Glomerular endothelial cell (primary cell): ENCODE data around the gene MYO5A. TPM values are rescaled to one million over a fixed set of nuclear protein-coding genes. Genes with fewer than 3 reads are reported as not detected.

ENCODE experiments used
- DNase-seq: peaks from one replicate; pipeline ENCODE4 v3.0.0-alpha.2; 2011; ENCODE audit warnings: low read depth, low spot score; ENCODE audit errors: extremely low read depth
- total RNA-seq: library from RNA; depleted of rRNA; stranded (reverse); fragments of >200 nt; gene quantifications from 2 replicates; pipeline ENCODE4 v1.2.3, GENCODE V29; 2015

Gene MYO5A
- total RNA-seq, 1 donor from 2014 or later: 70.9 TPM

GRCh38 chr15:52378746-52379394 is 149.8 kb downstream of the MYO5A start:
- DNase-seq: no peak

DNA sequence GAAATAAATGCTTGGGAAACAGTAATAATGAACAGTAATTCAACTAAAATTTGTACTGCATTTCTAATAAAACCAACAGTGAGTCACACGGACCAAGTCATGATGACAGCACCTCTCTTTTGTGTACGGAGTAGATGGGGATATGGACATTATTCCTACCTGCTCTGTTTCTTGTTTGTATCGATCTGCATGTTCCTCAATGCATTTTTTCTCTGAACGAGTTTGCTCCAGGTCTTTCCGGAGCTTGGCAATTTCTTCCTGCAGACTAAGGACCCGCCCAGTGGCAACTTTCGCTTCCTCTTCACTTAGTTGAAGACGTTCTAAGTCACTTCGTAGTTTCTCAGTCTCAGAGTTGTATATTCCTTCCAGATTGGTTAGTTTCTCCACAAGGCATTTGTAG is 158.7 kb downstream of the MYO5A start:
- DNase-seq: no peak

DNA sequence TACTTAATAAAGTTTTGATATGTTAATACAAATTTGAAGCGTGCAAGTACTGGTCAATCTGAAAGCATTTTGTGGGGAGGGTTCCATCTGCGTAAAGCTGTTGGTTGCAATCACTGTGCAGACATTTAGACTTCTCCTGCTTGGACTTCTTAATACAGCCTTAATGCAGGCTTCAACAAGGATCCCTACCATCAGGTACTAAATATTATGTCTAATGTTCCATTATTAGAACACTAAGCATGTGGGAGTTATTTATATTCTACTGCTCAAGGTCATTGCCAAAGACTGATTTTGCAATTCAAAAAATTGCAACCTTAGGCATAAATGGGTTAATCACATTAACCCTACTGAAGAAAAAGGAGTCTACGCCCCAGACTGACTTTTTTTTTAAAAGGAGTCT is 159.2 kb downstream of the MYO5A start:
- no peak for DNase-seq

GRCh38 chr15:52369030-52369429 is 159.7 kb downstream of the MYO5A start:
- no peak for DNase-seq

DNA sequence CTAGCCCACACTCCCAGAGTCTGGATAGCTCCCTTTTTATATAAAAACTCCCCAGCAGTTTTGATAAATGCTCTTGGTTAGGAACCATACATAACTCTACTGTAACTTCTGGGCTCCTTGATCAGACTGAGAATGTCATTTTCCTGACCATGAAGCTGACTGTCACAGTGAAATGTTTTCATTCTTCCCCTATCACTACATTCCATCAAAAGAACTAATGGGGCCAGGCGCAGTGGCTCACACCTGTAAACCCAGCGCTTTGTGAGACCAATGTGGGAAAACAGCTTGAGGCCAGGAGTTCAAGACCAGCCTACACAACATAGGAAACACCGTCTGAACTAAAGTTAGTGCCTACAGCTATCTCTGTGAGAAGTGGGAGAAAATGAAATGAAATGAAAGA is 160.3 kb downstream of the MYO5A start:
- no peak for DNase-seq

GRCh38 chr15:52362497-52362896 is 166.2 kb downstream of the MYO5A start:
- no peak for DNase-seq

- DNase-seq: no peak
Measured at GRCh38 chr15:52361975-52362494, 166.6 kb downstream of the MYO5A start.

GRCh38 chr15:52361494-52361893 is 167.2 kb downstream of the MYO5A start:
- DNase-seq: no peak

DNA sequence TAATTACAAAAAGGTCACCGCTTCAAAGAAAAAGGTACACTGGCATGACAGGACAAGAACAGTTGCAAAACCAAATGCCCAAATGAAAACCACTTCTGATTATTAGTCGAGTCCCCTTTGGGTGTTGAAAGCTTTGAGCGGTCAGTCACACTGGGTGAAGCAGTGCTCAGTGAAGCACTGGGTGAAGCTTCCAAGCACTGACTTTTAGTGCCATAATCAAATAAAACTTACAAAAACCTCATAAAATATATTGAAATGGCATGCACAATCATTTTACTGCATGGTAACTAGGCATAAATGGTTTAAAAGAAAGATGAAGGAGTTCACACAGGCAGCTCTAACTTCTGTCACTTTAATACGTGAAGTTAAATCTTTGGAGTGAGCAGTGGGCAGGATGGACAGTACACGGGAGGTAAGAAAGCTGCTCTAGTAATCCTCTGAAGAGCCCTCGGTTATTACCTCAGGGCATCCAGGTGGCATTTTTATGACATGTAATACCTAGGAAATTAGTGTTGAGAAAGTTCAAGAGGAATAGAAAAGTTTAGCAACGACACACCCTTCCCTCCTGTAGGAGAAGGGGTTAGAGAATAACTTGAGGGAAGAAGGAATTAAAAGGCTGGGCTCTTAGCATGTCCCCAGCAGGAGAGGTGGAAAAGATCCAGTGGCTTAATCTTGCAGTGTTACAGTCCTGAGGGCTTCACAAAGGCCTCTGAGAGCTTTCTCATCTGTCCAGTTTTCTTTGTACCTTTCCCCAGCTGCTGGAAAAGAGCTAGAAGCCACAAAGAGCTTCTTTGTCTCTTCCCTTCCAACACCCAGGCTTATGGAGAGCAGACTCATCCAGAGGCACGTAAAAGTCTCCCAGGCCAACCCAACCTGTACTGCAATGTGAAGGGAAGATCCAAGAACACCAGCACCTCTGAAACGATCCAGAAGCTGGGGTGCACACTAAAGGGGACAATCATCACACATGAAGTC is 168.2 kb downstream of the MYO5A start:
- DNase-seq: no peak

GRCh38 chr15:52359722-52360121 is 169.0 kb downstream of the MYO5A start:
- DNase-seq: no peak

DNA sequence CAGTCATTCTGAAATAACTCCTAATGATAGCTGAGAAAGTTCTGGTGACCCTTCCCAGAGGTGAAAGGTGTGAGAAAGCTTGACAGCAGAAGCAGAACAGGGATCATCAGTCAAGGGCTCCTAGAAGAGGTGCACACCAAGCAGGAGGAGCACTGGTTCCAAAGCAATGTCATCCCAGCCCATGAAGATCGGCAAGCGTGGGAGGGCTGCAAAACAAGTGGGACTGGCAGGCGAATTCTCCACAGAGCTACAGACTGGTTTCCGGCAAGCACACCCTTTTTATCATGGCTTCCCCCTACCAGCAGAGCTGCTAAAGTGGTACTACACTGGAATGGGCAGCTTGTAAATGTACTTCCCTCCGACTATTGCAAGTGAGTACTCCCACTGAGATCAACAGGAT is 170.7 kb downstream of the MYO5A start:
- no peak for DNase-seq

GRCh38 chr15:52352086-52352485 is 176.6 kb downstream of the MYO5A start:
- DNase-seq: no peak

DNA sequence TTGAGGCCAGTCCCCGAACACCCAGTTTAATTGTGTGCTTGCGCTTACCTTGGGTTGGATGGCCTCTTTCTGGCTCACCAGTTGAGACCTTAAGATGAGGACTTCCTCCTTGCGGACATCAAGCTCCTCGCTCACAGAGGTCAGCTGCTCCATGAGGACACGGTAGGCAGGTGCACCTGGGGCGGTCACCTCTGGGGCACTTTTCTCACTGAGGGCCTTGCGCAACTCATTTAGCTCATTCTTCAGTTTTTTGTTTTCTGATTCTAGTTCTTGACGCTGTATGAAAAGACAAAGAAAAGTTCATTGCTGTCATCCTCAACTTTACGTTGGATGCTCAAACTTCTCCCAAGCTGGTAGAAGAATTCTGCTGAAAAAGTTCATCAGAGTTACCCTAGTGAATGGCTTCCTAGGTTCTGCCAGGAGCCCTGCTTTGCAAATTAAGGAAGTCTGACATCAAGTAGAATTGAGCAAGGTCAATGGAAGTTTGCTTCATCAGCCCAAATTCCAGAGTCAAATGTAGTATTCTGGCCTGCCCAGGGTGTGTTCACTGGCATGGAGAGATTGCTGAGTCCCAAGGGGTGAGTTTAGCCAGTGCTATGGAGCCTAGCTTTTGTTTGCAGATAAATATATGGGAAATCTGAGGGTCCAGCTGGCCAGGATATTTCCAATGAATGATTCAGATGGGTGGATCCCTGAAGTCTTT is 177.3 kb downstream of the MYO5A start:
- no peak for DNase-seq

GRCh38 chr15:52350423-52350822 is 178.3 kb downstream of the MYO5A start:
- no peak for DNase-seq

- DNase-seq: no peak
Measured at GRCh38 chr15:52349052-52349700, 179.5 kb downstream of the MYO5A start.

DNA sequence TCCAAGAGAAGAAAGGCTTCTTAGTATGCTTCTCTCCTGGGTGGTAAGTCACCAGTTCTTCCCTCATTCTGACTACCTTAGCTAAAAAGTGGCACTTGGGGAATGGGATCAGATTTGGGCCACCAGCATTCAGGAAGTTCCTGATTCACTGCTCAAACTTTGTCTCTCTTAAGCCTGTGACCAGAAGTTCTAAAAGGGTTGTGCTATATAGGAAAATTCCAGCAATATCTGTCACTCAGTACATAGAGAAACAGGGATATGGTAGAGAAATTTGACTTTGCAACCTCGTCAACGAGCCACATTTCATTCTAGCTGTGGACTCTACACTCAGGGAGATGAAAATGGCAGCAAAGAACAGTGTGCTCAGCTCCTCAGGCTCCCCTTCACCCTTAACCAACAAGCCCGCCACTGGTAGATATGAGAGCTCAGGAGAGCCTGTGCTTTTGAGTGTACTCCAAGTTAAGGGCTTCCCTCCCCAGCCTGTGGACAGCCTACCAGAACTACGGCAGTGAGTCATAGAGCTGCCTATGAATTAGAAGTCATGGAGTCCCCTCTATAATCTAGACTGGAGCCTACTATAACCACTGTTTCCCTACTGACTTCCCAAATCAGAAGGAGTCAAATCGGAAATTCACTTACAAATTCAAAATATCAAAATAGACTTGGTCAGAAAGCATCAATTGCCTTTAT is 180.5 kb downstream of the MYO5A start:
- no peak for DNase-seq

DNA sequence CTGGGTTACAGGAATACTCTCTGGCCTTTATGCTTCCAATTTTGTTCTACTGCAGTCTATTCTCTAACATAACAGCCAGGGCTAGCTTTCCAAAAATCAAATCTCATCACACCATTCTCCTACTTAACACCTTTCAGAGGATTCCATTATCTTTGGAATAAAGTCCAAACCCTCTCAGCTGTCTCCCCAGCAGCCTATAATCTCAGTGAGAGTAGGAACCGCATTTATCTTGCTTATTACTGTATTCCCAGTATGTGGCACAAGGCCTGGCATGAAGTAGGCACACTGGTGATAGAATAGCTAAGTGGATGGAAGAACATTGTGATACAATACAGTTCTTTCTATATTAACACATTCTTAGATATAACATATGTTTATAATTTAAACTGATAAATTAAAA is 184.1 kb downstream of the MYO5A start:
- DNase-seq: no peak

DNA sequence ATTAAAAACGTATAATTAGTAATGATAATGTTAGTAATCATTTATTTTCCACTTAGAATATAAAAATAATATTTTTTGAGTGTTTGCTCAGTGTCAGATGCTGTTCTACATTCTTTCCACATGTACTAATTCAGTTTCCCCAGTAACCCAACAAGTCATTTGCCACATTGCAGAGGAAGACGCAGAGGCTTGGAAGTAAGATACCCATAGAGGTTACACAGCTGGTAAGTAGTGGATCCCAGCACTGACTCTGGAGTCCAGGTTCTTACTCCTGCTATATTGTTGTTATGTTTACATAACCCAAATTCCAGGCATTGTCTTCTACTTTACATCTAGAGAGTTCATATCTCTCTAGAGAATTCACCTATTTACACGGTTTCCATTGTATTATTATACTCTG is 184.8 kb downstream of the MYO5A start:
- DNase-seq: no peak

- DNase-seq: no peak
Measured at GRCh38 chr15:52340093-52340492, 188.6 kb downstream of the MYO5A start.

GRCh38 chr15:52338891-52339290 is 189.8 kb downstream of the MYO5A start:
- DNase-seq: no peak
